CMK (cell line): ENCODE results near the gene TLL1.

Experiments
- DNase-seq: peaks from one replicate; pipeline ENCODE4 v3.0.0-alpha.2; 2010; ENCODE audit warnings: low read depth

Gene TLL1

GRCh38 chr4:165971933-165972332 is 98.9 kb downstream of the TLL1 start:
- DNase-seq: no peak

GRCh38 chr4:165972747-165973146 is 99.7 kb downstream of the TLL1 start:
- no peak for DNase-seq

GRCh38 chr4:165982934-165983333 is 109.9 kb downstream of the TLL1 start:
- DNase-seq: no peak

DNA sequence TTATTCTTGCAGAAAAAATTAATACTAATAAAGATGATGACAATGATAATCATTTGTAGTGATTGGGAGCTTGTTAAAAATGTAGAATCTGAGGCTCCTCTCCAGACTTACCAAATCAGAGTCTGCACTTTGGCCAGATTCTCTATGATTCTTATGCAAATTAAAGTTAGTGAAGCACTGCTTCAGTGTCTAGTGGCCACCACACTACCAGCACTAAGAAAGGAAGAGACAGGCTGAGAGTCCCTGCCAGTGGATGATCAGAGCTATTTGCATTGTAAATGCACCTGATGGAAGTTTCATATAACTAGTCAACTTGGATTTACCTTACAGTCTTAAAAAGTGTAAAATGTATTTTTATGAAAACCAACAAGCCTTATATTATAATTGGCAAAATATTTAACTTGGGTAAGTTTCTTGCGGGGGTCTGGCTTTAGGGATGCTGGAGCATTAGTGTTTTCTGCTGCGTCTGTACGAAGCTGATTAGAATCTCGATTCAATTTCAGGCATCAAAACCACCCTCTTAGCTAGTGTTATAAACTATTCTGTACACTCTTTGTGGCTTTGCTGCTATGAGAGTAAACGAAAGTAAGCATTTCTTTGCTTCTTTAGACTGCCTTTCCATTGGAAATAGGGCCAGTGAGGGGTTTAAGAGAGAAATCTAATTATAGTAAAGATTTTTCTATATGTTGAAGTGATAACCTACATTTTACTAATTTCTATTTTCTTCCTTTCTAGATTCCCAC is 114.1 kb downstream of the TLL1 start:
- DNase-seq: no peak

DNA sequence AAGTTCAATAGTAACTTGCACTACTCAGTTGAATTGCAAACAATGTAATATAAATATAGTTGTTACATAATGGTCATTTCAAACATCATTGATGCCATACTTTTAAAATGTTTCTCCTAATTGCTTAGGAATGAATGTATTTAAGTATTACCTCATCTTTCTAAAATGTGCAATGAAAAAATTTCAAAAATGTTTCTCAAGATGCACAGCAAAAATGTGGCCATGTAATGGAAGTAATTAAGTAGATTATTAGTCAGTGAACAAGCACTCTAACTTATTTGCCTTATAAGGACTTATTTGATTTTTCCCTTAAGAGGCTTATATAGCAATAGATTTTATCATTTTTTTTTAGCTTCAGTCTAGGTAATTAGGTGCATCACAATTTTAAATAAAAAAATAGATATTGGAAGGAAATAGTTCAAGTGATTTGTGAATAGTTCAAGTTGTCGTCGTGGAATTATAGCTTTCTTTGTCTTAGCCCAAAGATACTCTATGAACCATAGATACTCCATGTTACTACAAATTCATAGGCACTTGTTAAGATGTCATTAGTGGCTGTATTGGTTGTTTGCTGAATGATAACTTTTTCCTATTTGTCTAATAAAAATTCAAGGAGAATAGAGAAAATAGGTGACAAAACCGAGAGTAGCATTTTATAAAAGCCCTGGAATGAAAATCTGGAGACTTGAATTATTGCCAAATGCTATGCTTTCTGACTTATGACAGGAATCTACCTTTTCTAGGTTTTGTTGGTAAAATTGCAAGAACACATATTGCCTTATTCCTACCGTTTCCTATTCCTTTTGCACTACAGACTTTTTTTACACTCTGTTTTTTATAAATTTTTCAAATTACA is 118.5 kb downstream of the TLL1 start:
- DNase-seq: no peak

GRCh38 chr4:165992283-165992682 is 119.2 kb downstream of the TLL1 start:
- no peak for DNase-seq

DNA sequence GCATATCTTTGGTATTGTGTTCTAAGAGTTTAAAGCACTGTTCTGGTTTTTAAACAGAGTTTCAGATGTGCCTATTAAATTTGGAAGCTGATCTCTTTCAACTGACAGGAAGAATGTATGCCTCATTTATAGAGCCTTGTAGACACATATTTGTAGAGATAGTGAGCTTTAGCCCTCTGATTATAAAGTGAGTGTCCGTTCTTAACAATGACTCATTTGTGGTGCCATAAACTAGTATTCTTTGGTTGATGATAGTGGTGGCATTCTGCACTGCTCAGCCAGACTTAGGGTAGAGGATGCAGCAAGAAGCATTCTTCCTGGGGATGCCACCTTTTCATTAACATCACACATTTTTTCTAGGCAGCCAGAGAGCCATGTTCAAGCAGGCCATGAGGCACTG is 121.7 kb downstream of the TLL1 start:
- no peak for DNase-seq

- DNase-seq: no peak
Measured at GRCh38 chr4:166003811-166004210, 130.8 kb downstream of the TLL1 start.

- DNase-seq: no peak
Measured at GRCh38 chr4:166006217-166006616, 133.2 kb downstream of the TLL1 start.

GRCh38 chr4:166008510-166008909 is 135.5 kb downstream of the TLL1 start:
- DNase-seq: no peak

DNA sequence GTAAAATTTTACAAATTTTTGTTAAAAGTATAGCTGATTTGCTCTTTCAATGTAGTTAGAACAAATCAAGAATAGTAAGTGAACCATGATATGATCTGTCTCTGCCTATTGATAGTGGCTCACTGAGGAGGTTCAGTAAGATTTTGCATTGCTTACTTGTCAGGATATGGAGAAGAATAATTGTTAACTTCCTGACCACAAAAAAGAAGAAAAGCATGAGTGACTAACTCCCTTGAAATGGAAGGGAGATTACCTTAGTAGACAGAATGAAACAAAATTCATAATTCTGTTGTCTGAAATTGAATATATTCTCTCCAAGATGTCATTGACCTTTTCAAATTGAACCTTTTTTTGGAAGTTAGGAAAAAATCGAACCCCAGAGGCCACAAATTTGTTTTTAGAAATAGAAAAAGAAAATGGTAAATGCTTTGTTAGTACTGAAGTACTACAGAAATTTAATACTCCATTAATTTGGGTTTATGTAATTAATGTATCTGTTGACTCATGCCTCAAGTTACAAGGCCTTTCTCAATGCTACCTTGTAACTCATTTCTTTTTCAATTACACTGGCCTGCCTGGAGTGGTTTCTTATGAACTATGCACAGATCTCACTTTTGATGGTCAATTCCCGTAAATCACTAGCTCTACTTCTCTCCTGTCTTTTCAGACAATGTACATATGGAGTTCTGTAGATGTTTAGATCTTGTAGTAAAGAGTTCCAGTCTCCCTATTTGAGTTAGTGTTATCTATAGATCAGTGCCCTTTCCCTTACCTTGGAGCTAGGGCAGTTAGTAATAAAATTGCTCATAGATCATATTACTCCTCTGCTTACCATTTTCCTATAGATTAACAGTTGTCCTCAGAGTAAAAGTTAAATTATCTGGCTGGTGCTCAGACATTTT is 139.3 kb downstream of the TLL1 start:
- DNase-seq: no peak

GRCh38 chr4:166014411-166014810 is 141.4 kb downstream of the TLL1 start:
- no peak for DNase-seq

- DNase-seq: no peak
Measured at GRCh38 chr4:166017804-166018203, 144.8 kb downstream of the TLL1 start.

- DNase-seq: no peak
Measured at GRCh38 chr4:166019441-166020220, 146.6 kb downstream of the TLL1 start.

GRCh38 chr4:166021617-166022016 is 148.6 kb downstream of the TLL1 start:
- no peak for DNase-seq

DNA sequence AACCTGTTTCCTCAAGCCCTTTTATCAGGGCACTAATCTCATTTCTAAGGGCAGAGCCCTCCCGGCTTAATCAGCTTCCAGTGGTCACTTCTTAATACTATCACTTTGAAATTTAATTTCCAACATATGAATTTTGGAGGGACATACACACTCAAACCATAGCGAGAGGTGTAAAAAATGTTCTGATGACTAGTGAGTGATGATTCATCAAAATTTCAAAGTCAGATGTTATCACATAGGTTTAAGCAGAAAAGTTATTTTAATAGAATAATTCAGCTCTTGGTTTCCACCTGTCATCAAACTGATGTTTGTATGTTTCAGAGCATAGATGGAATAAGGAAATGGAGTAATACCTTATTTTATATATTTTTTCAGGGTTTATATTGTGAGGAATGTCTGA is 161.9 kb downstream of the TLL1 start:
- DNase-seq: no peak

GRCh38 chr4:166039822-166040221 is 166.8 kb downstream of the TLL1 start:
- DNase-seq: no peak

DNA sequence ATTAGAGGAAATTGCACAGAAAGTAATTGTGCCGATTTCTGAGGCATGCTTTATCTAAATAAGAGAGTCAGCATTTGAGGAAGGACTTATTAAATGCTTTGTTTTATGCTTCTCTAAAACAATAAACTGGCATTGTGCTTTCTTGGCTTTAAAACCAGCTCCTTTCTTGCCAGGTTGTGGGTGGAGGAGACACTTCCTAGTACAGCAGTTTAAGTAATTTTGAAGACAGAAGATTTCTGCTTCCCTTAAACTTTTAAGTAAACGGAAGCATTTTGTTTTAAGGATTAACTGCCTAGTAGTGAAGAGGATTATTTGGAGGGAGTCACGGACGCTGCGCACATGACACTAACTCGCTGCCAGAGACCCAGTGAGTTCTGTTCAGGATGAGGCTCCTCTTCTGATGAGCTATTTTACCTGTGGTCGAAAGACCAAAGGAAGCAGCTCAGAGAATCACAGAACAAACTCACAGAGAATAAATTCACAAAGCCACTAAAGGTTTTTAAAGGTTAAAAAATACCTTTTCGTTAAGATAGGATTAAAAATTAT is 169.5 kb downstream of the TLL1 start:
- DNase-seq: no peak

GRCh38 chr4:166043801-166044200 is 170.8 kb downstream of the TLL1 start:
- DNase-seq: no peak

DNA sequence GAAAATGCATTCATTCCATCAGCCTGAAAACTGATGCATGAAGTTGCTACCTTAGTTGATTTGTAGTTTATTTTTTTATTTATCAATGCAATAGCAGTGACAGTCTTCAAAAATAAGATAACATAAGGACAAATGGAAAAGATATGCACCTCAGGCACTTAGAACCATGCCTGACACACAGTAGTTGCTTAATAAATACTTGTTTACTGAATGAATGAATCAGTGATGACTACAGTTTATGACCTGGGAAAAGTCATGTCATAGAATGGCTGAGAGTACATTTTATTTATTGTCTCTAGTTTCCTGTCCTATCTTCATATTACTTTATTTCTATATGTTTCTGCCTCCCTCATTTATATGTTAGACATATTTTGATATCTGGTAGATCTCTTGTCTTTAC is 171.8 kb downstream of the TLL1 start:
- no peak for DNase-seq

GRCh38 chr4:166045457-166045856 is 172.4 kb downstream of the TLL1 start:
- no peak for DNase-seq
